Kidney (tissue), 14 donors: ENCODE measurements around the gene KCNB1. TPM values are rescaled to one million over a fixed set of nuclear protein-coding genes. Genes with fewer than 3 reads are reported as not detected.

Source experiments
- DNase-seq, 5 donors: peaks; one replicate each; pipeline ENCODE4 v3.0.0-alpha.2; 2013 to 2020
- FAIRE-seq: peaks from 2 replicates; lab custom pipeline; 2012; peaks lifted over from hg19 to GRCh38; lab: Jason Lieb, UNC
- H3K27ac ChIP-seq, 2 donors: one replicate each; pipeline ENCODE4 v1.7.0; 2013; ENCODE audit warnings: low read depth in 2 of 2, low read length in 2 of 2, inconsistent platforms in 1 of 2
- H3K27me3 ChIP-seq: one replicate; pipeline ENCODE4 v1.7.1; 2013; ENCODE audit warnings: low read length, inconsistent platforms; ENCODE audit not compliant: control insufficient read depth, insufficient read depth
- H3K36me3 ChIP-seq, 3 donors: one replicate each; pipeline versions ENCODE4 v1.7.0 to v1.7.1; 2013; ENCODE audit warnings: low read length in 3 of 3, control low read depth in 1 of 3, inconsistent platforms in 1 of 3; ENCODE audit not compliant: insufficient read depth in 3 of 3, control insufficient read depth in 2 of 3
- H3K4me1 ChIP-seq, 3 donors: one replicate each; pipeline versions ENCODE4 v1.7.0 to v1.7.1; 2013; ENCODE audit warnings: low read length in 3 of 3, inconsistent platforms in 1 of 3, low read depth in 1 of 3; ENCODE audit not compliant: control insufficient read depth in 2 of 3, insufficient read depth in 2 of 3
- H3K4me3 ChIP-seq, 3 donors: one replicate each; pipeline versions ENCODE4 v1.7.0 to v1.8.1; 2013; ENCODE audit warnings: low read length in 3 of 3, control low read depth in 1 of 3, inconsistent platforms in 1 of 3
- H3K9ac ChIP-seq, 3 donors: one replicate each; pipeline versions ENCODE4 v1.7.0 to v1.7.1; 2013; ENCODE audit warnings: low read length in 3 of 3, control low read depth in 1 of 3, inconsistent platforms in 1 of 3
- H3K9me3 ChIP-seq, 3 donors: one replicate each; pipeline versions ENCODE4 v1.7.0 to v1.7.1; 2013; ENCODE audit warnings: low read length in 3 of 3, control low read depth in 1 of 3, inconsistent platforms in 1 of 3; ENCODE audit not compliant: control insufficient read depth in 2 of 3, insufficient read depth in 1 of 3
- CTCF ChIP-seq: IDR thresholded peaks from 3 replicates; pipeline ENCODE4 v1.5.1; 2012; ENCODE audit warnings: mild to moderate bottlenecking, moderate library complexity, borderline replicate concordance; ENCODE audit not compliant: insufficient read depth; ENCODE audit errors: extremely low read depth
- intact Hi-C: fragments of 100-400 bp; cut with DNase I; formaldehyde crosslinking; loops from one replicate; pipeline ENCODE4 v1.11.1; 2022
- polyA plus RNA-seq: library from polyadenylated mRNA; stranded (reverse); fragments of 350-450 nt; fragmentation: Illumina TruSeq; extraction: RNeasy Lipid Tissue Mini Kit (QIAGEN cat#74804); gene quantifications from one replicate; pipeline ENCODE4 v1.2.3, GENCODE V29; 2014; ENCODE audit warnings: low read depth, low replicate concordance; ENCODE audit not compliant: insufficient read depth
- total RNA-seq: library from RNA; stranded (reverse); fragmentation: NEBNext Ultra II Directional; extraction: Animal tissue kit (Norgen Biotek cat#: 25700); gene quantifications from one replicate; pipeline ENCODE4 v1.2.1, GENCODE V29; 2021
- donor health status: control.
- donor health status: control.
- donor health status: control.
- donor health status: control.
- donor health status: control.
- donor health status: DM: yes; HTN: yes; CAD: no.
- donor health status: Normal renal cell carcinoma (clear cell type).

The KCNB1 gene
- total and polyA plus RNA-seq, 2 donors from 2014 or later: 0.26 to 1.2 TPM

GRCh38 chr20:49398401-49399144, 83.9 kb downstream of the KCNB1 start:
- H3K4me3 ChIP-seq: no peak overlapping the region

GRCh38 chr20:49397525-49397924, 84.9 kb downstream of the KCNB1 start:
- no peak overlapping the region for H3K9ac ChIP-seq
- DNase-seq (no peak), FAIRE-seq (no peak)
- H3K27me3 ChIP-seq: no peaks in the 10 kb centered on the region
- peaks cover 0 to 5% (median 0%) of the 10 kb centered on the region in 3 donors for H3K4me1 ChIP-seq
- no peak overlapping the region for H3K27ac ChIP-seq
- intact Hi-C loops: no loop called here
- no peaks in the 10 kb centered on the region for H3K36me3 ChIP-seq
- no peak for TF ChIP-seq CTCF
- H3K4me3 ChIP-seq: no peak overlapping the region
- H3K9me3 ChIP-seq: no peaks in the 10 kb centered on the region

More at GRCh38 chr20:49398401-49399144, 83.9 kb downstream of the KCNB1 start:
- Histone ChIP-seq H3K9ac (no peak overlapping the region), H3K27me3 (no peaks in the 10 kb centered on the region), H3K4me1 (peaks cover 0 to 5% (median 0%) of the 10 kb centered on the region in 3 donors), H3K27ac (no peak overlapping the region), H3K9me3 (no peaks in the 10 kb centered on the region), H3K36me3 (no peaks in the 10 kb centered on the region)
- intact Hi-C loops: no loop called here
- DNase-seq (no peak), FAIRE-seq (no peak)
- no peak for TF ChIP-seq CTCF

GRCh38 chr20:49396230-49396629, 86.2 kb downstream of the KCNB1 start:
- no peaks in the 10 kb centered on the region for H3K27me3 ChIP-seq
- FAIRE-seq (no peak), DNase-seq (no peak)
- H3K9ac ChIP-seq: no peak overlapping the region
- no peak overlapping the region for H3K27ac ChIP-seq
- H3K9me3 ChIP-seq: no peaks in the 10 kb centered on the region
- no peaks in the 10 kb centered on the region for H3K36me3 ChIP-seq
- intact Hi-C loops: no loop called here
- no peak for TF ChIP-seq CTCF
- no peak overlapping the region for H3K4me3 ChIP-seq
- H3K4me1 ChIP-seq: peaks cover 0 to 5% (median 0%) of the 10 kb centered on the region in 3 donors
